Measurements from ENCODE around the gene CIAO3.

Gene CIAO3

DNA sequence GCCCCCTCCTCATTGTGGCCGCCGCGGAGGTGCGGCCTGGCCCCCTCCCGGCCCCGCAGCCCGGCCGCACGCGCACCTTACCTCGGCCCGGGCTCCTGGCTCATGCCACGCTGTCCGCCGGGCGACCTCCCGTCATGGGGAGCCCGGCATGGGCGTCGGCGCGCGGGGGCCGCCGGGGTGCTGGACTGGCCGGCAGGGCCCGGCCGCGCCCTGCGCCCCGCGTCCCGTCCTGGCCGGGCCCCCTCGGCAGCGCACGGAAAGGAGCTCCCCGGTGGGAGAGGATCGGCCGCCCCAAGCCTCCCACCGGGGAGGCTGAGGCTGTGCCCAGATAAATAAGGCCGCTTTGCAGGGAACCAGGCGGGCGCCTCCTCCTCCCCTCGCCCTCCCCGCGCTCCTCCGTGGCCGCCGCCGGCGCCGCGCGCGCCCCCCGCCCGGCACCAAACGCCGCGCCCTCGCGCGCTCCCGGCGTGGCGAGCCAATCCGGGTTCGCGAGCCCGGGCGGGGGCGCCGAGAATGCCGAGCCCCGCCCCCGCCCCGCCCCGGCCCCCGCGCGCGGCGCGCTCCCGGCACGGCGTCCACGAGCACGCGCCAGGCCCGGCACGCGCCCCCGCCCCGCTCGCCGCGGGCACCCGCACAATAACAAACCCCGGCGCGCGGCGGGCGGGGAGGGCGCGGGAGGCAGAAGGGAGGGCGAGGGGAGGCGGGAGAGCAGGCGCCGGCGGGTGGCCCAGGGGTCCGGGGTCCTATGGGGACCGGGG is 35.2 kb downstream of the CIAO3 start, which contains the start of gene FBXL16:
Gene FBXL16 (minus strand): TSS at position 371 of the 758 bp plus-strand sequence. CDS start 8,396 bp downstream, outside the sequence.
- Histone ChIP-seq H3K27me3 (replicated peaks; ENCODE audit: control insufficient read depth, insufficient read depth, low read length) (peaks cover 2% of the 10 kb centered on the region), H3K4me3 (replicated peaks; ENCODE audit: low read depth, low read length) (no peak within 1 kb of the TSS), H3K36me3 (ENCODE audit: control insufficient read depth, insufficient read depth, low read length) (no peaks in the 10 kb centered on the region)
- DNase-seq (ENCODE audit: extremely low read depth, insufficient read length) = no peak
- TF ChIP-seq, protein P1, sequence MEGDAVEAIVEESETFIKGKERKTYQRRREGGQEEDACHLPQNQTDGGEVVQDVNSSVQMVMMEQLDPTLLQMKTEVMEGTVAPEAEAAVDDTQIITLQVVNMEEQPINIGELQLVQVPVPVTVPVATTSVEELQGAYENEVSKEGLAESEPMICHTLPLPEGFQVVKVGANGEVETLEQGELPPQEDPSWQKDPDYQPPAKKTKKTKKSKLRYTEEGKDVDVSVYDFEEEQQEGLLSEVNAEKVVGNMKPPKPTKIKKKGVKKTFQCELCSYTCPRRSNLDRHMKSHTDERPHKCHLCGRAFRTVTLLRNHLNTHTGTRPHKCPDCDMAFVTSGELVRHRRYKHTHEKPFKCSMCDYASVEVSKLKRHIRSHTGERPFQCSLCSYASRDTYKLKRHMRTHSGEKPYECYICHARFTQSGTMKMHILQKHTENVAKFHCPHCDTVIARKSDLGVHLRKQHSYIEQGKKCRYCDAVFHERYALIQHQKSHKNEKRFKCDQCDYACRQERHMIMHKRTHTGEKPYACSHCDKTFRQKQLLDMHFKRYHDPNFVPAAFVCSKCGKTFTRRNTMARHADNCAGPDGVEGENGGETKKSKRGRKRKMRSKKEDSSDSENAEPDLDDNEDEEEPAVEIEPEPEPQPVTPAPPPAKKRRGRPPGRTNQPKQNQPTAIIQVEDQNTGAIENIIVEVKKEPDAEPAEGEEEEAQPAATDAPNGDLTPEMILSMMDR (IDR thresholded peaks at IDR 0.05; ENCODE audit: insufficient read depth, low read length, poor library complexity, severe bottlenecking) = no peak

DNA sequence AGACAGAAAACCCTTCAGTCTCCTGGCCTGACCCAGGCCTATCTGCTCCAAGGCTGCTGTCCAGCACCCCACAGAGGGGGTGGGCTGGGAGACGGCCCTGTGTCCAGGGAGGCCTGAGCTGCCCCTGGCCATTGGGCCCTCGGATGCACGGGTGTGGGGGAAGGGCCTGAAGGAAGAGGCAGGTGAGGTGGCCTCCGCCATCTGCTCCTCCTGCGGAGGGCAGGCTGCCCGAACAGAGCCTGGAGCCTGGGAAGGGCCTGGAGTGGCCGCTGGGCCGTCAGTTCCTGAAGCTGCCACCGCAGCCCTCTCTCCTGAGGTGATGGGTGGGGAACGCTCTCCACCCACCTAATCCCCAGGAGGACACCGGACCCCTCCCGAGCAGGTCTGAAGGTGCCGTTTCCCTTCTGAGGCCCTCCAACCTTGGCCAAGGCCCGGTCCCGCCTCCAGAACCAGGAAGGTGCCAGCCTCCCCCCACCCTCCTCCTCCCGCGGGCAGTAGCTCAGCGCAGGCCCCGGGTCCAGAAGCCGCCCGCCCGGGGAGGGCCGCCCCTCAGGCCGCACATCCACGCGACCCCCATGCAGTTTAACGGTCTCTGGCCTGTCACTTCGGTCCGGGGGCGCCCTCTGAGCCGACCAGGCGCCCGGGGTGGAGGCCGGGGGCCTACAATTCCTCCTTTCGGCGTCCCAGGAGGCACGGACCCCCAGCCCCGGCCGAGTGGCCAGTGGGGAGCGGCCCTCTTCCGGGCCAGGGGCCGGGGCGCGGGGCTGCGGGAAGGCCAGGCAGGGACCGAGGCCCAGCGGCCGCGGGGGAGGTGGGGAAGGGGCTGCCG is 36.0 kb downstream of the CIAO3 start:
- TF ChIP-seq, protein P1 (IDR thresholded peaks at IDR 0.05; ENCODE audit: insufficient read depth, low read length, poor library complexity, severe bottlenecking) = no peak
- Histone ChIP-seq H3K4me3 (replicated peaks; ENCODE audit: low read depth, low read length) (no peak overlapping the region), H3K27me3 (replicated peaks; ENCODE audit: control insufficient read depth, insufficient read depth, low read length) (no peaks in the 10 kb centered on the region; the same call in none of the 2 replicates), H3K36me3 (ENCODE audit: control insufficient read depth, insufficient read depth, low read length) (no peaks in the 10 kb centered on the region)
- no peak for DNase-seq (ENCODE audit: extremely low read depth, insufficient read length)

DNA sequence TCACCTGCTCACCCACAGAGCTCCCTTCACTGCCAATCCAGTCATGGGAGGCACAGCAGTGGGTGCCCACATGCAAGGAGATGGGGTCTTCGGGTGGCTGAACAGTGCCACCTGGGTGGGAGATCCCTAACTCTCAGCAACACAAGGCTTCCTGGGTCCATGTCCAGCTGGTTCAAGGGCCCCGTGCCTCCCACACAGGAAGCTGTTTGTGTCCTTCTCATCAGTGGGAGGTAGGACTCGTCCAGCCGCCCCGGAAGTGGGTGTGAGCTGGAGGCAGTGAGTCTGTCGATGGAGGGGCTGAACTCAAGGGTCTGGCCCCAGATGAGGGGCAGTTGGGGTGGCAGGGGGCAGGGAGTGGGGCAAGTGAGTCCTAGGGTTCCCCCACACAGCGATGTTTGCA is 36.8 kb downstream of the CIAO3 start:
- no peak for DNase-seq (ENCODE audit: extremely low read depth, insufficient read length)
- H3K4me3 ChIP-seq (replicated peaks; ENCODE audit: low read depth, low read length) = no peak overlapping the region
- H3K27me3 ChIP-seq (replicated peaks; ENCODE audit: control insufficient read depth, insufficient read depth, low read length) = no peaks in the 10 kb centered on the region; the same call in none of the 2 replicates
- TF ChIP-seq, protein P1 (IDR thresholded peaks at IDR 0.05; ENCODE audit: insufficient read depth, low read length, poor library complexity, severe bottlenecking) = no peak
- H3K36me3 ChIP-seq (ENCODE audit: control insufficient read depth, insufficient read depth, low read length) = no peaks in the 10 kb centered on the region

DNA sequence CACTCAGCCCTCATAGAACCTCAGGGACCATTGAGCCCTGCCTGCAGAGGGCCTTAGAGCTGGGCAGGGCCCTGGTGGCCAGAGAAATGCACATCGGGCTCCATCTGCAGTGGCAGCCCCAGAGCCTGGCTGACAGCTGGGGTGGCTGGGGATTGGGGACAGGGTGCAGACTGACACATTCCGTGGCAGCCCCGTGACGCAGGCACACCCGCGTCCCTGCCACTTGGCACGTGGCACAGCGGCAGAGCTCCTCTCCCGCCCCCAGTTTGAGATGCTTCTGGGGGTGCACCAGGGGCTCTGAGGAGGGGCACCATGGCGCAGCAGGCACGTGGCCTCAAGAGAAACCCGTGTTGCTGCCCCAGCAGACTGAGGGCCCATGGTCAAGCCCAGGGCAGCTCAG is 37.4 kb downstream of the CIAO3 start:
- H3K36me3 ChIP-seq (ENCODE audit: control insufficient read depth, insufficient read depth, low read length) = no peaks in the 10 kb centered on the region
- DNase-seq (ENCODE audit: extremely low read depth, insufficient read length) = no peak
- TF ChIP-seq, protein P1 (IDR thresholded peaks at IDR 0.05; ENCODE audit: insufficient read depth, low read length, poor library complexity, severe bottlenecking) = no peak
- H3K27me3 ChIP-seq (replicated peaks; ENCODE audit: control insufficient read depth, insufficient read depth, low read length) = no peaks in the 10 kb centered on the region; the same call in none of the 2 replicates
- H3K4me3 ChIP-seq (replicated peaks; ENCODE audit: low read depth, low read length) = no peak overlapping the region

DNA sequence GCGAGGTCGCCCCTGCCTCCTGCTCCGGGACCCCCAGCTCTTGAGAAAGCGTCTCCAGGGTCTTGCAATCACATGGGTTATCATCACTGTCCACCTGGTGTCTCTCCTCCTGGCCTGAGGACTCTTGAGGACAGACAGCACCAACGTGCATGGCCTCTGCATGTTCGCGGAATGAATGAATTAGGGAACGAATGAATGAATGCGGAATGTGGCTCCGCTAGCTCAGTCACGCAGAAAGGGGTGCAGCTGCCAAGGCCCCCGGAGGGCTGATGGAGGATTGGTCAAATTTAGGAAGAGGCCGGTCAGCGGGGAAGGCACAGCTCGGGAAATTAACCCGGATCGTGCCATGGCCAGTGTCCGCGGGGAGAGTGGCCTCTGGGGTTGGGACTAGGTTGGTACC is 38.5 kb downstream of the CIAO3 start:
- TF ChIP-seq, protein P1 (IDR thresholded peaks at IDR 0.05; ENCODE audit: insufficient read depth, low read length, poor library complexity, severe bottlenecking) = no peak
- no peak for DNase-seq (ENCODE audit: extremely low read depth, insufficient read length)
- Histone ChIP-seq H3K36me3 (ENCODE audit: control insufficient read depth, insufficient read depth, low read length) (no peaks in the 10 kb centered on the region), H3K27me3 (replicated peaks; ENCODE audit: control insufficient read depth, insufficient read depth, low read length) (no peaks in the 10 kb centered on the region; the same call in 1 of the 2 replicates), H3K4me3 (replicated peaks; ENCODE audit: low read depth, low read length) (no peak overlapping the region)
